ENCODE results near the gene TNNI2. TPM values are rescaled to one million over a fixed set of nuclear protein-coding genes. Genes with fewer than 3 reads are reported as not detected.

TNNI2 gene
- total RNA-seq, 1 donor from 2014 or later, result 0.26 TPM

DNA sequence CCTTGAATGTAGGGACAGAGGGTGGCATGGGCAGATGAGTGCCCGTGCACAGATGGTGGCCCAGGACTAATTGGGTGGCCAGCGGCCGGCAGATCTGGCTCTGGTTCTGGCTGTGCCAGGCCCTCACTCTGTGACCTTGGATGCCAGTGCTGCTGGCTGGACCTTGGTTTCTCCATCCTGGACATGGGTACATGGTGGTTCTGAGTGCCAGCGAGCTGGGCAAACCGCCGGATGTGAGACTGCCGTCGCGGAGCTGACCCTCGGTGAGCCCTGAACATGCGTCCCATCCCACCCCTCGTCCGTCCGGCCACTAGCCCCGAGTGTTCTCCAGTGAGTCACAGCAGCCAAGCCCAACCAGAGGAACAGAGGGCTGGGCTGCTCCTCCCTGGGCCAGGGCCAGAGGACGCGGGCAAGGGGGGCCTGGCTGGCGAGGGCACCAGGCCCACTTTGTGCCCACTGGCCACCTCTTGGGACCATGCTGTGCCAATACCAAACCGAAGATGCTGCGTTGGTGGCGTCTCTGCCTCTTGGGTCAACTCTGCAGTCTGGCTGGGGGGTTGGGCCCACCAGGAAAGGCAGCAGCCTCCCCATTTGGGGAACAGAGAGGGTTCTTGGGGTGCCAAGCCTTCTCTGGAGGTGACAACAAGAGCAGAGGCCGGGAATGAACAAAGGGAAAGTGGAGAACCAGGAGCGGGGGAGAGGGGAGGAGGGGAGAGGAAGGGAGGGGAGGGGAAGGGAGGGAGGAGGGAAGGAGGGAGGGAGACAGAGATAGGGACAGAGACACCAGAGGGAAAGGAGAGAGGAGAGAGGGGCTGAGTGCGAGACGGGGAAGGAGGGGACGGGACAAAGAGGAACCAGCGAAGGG is 24.8 kb downstream of the TNNI2 start:
- no peak for FAIRE-seq
- H3K4me3 ChIP-seq (ENCODE audit: low read depth, low read length), result no peak overlapping the region
- peak; percentile 53 for DNase-seq (ENCODE audit: low read depth)
- no peaks in the 10 kb centered on the region for H3K27me3 ChIP-seq (ENCODE audit: control insufficient read depth, insufficient read depth, low read length)
- TF ChIP-seq, protein P1, sequence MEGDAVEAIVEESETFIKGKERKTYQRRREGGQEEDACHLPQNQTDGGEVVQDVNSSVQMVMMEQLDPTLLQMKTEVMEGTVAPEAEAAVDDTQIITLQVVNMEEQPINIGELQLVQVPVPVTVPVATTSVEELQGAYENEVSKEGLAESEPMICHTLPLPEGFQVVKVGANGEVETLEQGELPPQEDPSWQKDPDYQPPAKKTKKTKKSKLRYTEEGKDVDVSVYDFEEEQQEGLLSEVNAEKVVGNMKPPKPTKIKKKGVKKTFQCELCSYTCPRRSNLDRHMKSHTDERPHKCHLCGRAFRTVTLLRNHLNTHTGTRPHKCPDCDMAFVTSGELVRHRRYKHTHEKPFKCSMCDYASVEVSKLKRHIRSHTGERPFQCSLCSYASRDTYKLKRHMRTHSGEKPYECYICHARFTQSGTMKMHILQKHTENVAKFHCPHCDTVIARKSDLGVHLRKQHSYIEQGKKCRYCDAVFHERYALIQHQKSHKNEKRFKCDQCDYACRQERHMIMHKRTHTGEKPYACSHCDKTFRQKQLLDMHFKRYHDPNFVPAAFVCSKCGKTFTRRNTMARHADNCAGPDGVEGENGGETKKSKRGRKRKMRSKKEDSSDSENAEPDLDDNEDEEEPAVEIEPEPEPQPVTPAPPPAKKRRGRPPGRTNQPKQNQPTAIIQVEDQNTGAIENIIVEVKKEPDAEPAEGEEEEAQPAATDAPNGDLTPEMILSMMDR (IDR thresholded peaks at IDR 0.05; ENCODE audit: insufficient read depth, low read length, severe bottlenecking), result no peak
- H3K36me3 ChIP-seq (ENCODE audit: control insufficient read depth, insufficient read depth, low read length), result no peaks in the 10 kb centered on the region

DNA sequence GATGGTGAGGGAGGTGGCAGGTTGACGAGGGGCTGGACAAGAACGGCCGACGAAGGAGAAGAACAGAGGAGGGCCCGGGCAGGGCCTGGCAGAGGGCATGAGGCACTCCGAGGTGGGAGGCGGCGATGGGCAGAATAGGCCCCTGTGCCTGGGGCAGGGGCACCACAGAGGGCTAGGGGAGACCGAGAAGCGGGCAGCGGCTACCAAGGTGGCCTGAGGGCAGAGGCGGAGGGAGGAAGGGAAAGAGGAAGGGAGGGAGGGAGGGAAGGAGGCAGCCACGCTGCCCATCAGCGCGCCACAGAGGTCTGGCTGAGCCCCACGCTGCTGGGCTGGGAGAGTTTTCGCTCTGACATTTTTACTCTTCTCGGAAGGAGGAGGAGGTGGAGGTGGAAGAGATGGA is 25.4 kb downstream of the TNNI2 start:
- DNase-seq (ENCODE audit: low read depth) (no peak), FAIRE-seq (no peak)
- H3K36me3 ChIP-seq (ENCODE audit: control insufficient read depth, insufficient read depth, low read length), result no peaks in the 10 kb centered on the region
- no peak overlapping the region for H3K4me3 ChIP-seq (ENCODE audit: low read depth, low read length)
- TF ChIP-seq, protein P1 (IDR thresholded peaks at IDR 0.05; ENCODE audit: insufficient read depth, low read length, severe bottlenecking), result no peak
- H3K27me3 ChIP-seq (ENCODE audit: control insufficient read depth, insufficient read depth, low read length), result no peaks in the 10 kb centered on the region

DNA sequence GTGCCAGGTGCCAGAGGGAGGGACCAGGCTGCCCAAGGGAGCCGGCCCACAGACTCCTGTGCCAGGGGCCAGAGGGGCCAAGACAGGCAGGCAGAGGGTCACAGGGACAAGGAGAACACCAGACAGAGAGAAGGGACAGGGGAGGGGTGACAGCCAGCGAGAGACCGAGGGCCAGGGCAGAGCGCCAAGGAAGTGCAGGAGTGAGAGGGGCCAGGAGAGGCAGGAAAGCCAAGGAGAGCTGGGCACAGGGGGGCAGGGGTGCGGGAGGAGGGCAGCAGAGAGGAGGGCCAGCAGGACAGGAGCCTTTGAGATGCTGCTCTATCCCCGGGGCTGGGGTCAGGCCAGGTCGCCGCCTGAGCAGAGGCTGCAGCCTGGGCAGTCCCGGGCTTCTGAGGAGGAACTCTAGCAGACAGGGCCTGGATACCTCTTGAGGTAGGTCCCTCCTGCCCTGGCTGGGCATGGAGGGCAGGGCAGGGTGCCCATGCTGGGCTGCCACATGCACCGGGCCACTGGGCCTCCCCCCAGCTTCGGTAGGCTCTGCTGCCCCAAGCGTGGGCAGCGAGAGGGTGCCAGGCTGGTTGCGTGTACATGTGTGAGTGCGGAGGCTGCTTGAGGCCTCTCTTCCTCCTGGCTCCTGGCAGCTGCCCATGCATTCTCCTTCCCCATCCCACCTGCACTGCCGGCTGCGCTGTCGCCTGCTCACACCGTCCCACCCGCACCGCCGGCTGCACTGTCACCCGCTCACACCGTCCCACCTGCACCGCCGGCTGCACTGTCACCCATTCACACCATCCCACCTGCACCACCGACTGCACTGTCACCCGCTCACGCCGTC is 26.3 kb downstream of the TNNI2 start:
- no peak for DNase-seq (ENCODE audit: low read depth)
- no peak overlapping the region for H3K4me3 ChIP-seq (ENCODE audit: low read depth, low read length)
- H3K27me3 ChIP-seq (ENCODE audit: control insufficient read depth, insufficient read depth, low read length), result no peaks in the 10 kb centered on the region
- TF ChIP-seq, protein P1 (IDR thresholded peaks at IDR 0.05; ENCODE audit: insufficient read depth, low read length, severe bottlenecking), result no peak
- no peaks in the 10 kb centered on the region for H3K36me3 ChIP-seq (ENCODE audit: control insufficient read depth, insufficient read depth, low read length)
- no peak for FAIRE-seq

DNA sequence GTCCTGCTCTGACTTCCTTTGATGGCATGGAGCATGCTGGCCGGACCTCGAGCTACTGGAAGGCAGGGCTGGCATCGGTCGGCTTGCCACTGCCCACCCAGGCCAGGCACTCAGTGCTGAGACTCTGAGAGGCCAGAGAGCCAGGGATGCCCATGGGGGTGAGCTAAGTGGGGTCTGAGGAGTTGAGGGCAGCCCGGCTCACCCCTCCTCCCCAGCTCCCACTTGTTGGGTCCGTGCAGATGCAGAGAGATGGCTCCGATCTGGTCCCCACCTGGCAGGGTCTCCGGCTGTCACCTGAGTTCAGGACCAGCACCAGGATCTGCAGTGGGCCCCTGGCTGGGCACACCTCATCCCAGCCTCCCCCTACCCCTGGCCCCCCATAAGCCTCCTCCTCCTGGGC is 27.4 kb downstream of the TNNI2 start:
- Histone ChIP-seq H3K36me3 (ENCODE audit: control insufficient read depth, insufficient read depth, low read length) (no peaks in the 10 kb centered on the region), H3K4me3 (ENCODE audit: low read depth, low read length) (no peak overlapping the region), H3K27me3 (ENCODE audit: control insufficient read depth, insufficient read depth, low read length) (peaks cover 3% of the 10 kb centered on the region)
- TF ChIP-seq, protein P1 (IDR thresholded peaks at IDR 0.05; ENCODE audit: insufficient read depth, low read length, severe bottlenecking), result no peak
- DNase-seq (ENCODE audit: low read depth) (no peak), FAIRE-seq (no peak)

DNA sequence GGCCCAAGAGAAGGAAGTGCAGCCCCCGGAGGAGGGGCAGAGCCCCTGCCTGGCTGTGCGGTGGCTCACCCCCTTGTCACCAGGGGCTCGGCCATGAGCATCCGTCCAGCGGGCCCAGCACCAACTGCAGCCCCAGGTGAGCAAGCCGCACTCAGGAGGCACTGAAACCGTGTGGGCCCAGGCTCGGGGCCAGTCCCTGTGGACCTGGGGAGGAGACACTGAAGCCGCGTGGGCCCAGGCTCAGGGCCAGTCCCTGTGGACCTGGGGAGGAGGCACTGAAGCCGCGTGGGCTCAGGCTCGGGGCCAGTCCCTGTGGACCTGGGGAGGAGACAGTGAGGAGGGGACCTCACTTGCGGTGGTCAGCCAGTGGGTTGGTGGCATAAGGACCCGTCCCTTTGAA is 28.0 kb downstream of the TNNI2 start:
- FAIRE-seq (no peak), DNase-seq (ENCODE audit: low read depth) (no peak)
- TF ChIP-seq, protein P1 (IDR thresholded peaks at IDR 0.05; ENCODE audit: insufficient read depth, low read length, severe bottlenecking), result no peak
- Histone ChIP-seq H3K4me3 (ENCODE audit: low read depth, low read length) (no peak overlapping the region), H3K36me3 (ENCODE audit: control insufficient read depth, insufficient read depth, low read length) (no peaks in the 10 kb centered on the region), H3K27me3 (ENCODE audit: control insufficient read depth, insufficient read depth, low read length) (peaks cover 3% of the 10 kb centered on the region)
